Spleen (tissue), 7 donors: ENCODE data around the gene PRDM16.

Source experiments
- CTCF ChIP-seq, 11 experiments: fragments of 200-600 bp in 7 of 11; fragments of 450-650 bp in 4 of 11; sonication (generic) in 4 of 11; IDR thresholded peaks in 8 of 11; conservative IDR thresholded peaks in 3 of 11; 1 replicate in 7 of 11; 2 replicates in 4 of 11; pipeline versions ENCODE4 v1.4.0 to v1.8.0; 2016 to 2021; ENCODE audit warnings: antibody characterized with exemption in 11 of 11, inconsistent platforms in 4 of 11, mild to moderate bottlenecking in 1 of 11
- POLR2A ChIP-seq, 3 donors: fragments of 450-650 bp; IDR thresholded peaks; one replicate each; pipeline ENCODE4 v1.5.1; 2017; ENCODE audit warnings: antibody characterized with exemption in 3 of 3, mild to moderate bottlenecking in 1 of 3
- donor health status: DM: no; HTN: no; CAD: no; lungs with moderate emphysema.
- donor health status: DM: no; HTN: no; CAD: no.
- donor health status: DM: no; HTN: no; CAD: no.

- peak in 1 of 11 experiments; percentile 10 for TF ChIP-seq CTCF (IDR thresholded peaks at IDR 0.05 in 8 of 11, conservative IDR thresholded peaks at IDR 0.05 in 3 of 11)
- TF ChIP-seq POLR2A (IDR thresholded peaks at IDR 0.05), result no peak
Observed at GRCh38 chr1:3451994-3452865, 383.2 kb downstream of the PRDM16 start.
